GM12878 (cell line): ENCODE results near the gene TXLNB. TPM values are rescaled to one million over a fixed set of nuclear protein-coding genes. Genes with fewer than 3 reads are reported as not detected.

Experiments used
- ATAC-seq: fragments of 200-7000 bp; cut with Tn5 transposase; 3 replicates; pipeline ENCODE4 v1.9.1; 2020; ENCODE audit warnings: mild to moderate bottlenecking, moderate library complexity
- BruUV-seq: library from RNA; stranded (reverse); fragments of 400-500 nt; replicated peaks from 2 replicates; lab custom pipeline; 2021; lab: Mats Ljungman, UMichigan
- CTCF ChIA-PET: fragments of 300-600 bp; sonication (Branson Sonifier 250); formaldehyde crosslinking; extraction: SDS; loops from one replicate; lab custom pipeline; 2021; ENCODE audit warnings: inconsistent platforms; lab: Yijun Ruan, JAX
- POLR2A ChIA-PET: fragments of 350-600 bp; formaldehyde crosslinking; extraction: SDS; loops from one replicate; lab custom pipeline; 2021; ENCODE audit warnings: inconsistent platforms; lab: Charles Lee
- RAD21 ChIA-PET: fragments of 300-600 bp; sonication (Branson Sonifier 250); formaldehyde crosslinking; loops from one replicate; lab custom pipeline; 2023; ENCODE audit warnings: antibody characterized with exemption; ENCODE audit not compliant: unreplicated experiment; lab: Charles Lee
- SMC1A ChIA-PET: fragments of 300-600 bp; sonication (Branson Sonifier 250); formaldehyde crosslinking; loops from one replicate; lab custom pipeline; 2023; ENCODE audit not compliant: unreplicated experiment, uncharacterized antibody; lab: Charles Lee
- DNase-seq: peaks from one replicate; pipeline ENCODE4 v3.0.0-alpha.2; 2011; ENCODE audit warnings: low read depth, low spot score
- FAIRE-seq: peaks from 3 replicates; lab custom pipeline; 2011; peaks lifted over from hg19 to GRCh38; lab: Jason Lieb, UNC
- H2AFZ ChIP-seq: 2 replicates; pipeline ENCODE4 v1.6.0; 2011; ENCODE audit warnings: low read depth, low read length, control low read depth; ENCODE audit not compliant: control insufficient read depth
- H3K27ac ChIP-seq: 2 replicates; pipeline ENCODE4 v1.5.1; 2011; ENCODE audit warnings: control low read depth; ENCODE audit not compliant: control insufficient read depth, insufficient read depth
- H3K27me3 ChIP-seq, 2 experiments: replicated peaks in 1 of 2; 2 replicates each; pipeline versions ENCODE4 v1.6.0 to v1.6.1; 2011; ENCODE audit warnings: low read length in 1 of 2; ENCODE audit not compliant: control insufficient read depth in 2 of 2, insufficient read depth in 2 of 2
- H3K36me3 ChIP-seq, 2 experiments: 2 replicates each; pipeline ENCODE4 v1.5.1; 2011; ENCODE audit warnings: low read length in 1 of 2; ENCODE audit not compliant: control insufficient read depth in 2 of 2, insufficient read depth in 2 of 2
- H3K4me1 ChIP-seq: 2 replicates; pipeline ENCODE4 v1.6.1; 2011; ENCODE audit warnings: mild to moderate bottlenecking, low read length, moderate library complexity, mixed read lengths; ENCODE audit not compliant: control insufficient read depth, insufficient read depth
- H3K4me2 ChIP-seq: 2 replicates; pipeline ENCODE4 v1.6.0; 2011; ENCODE audit warnings: control low read depth; ENCODE audit not compliant: control insufficient read depth, insufficient read depth
- H3K4me3 ChIP-seq: fragments of 200-600 bp; sonication (generic); 2 replicates; pipeline ENCODE4 v1.5.1; 2016
- H3K79me2 ChIP-seq: 2 replicates; pipeline ENCODE4 v1.6.0; 2011; ENCODE audit warnings: low read length; ENCODE audit not compliant: control insufficient read depth, insufficient read depth
- H3K9ac ChIP-seq: 2 replicates; pipeline ENCODE4 v1.8.0; 2011; ENCODE audit warnings: low read length, control low read depth, mixed read lengths; ENCODE audit not compliant: control insufficient read depth, insufficient read depth
- H3K9me3 ChIP-seq: replicated peaks from 3 replicates; pipeline ENCODE4 v1.5.1; 2011; ENCODE audit warnings: mild to moderate bottlenecking, low read length; ENCODE audit not compliant: control insufficient read depth, insufficient read depth
- H4K20me1 ChIP-seq: 2 replicates; pipeline ENCODE4 v1.6.0; 2011; ENCODE audit not compliant: control insufficient read depth, insufficient read depth
- EGR1 ChIP-seq, 2 experiments: IDR thresholded peaks; 1 replicate in 1 of 2; 2 replicates in 1 of 2; pipeline ENCODE4 v1.6.1; 2011 to 2012; ENCODE audit warnings: low read depth in 2 of 2, low read length in 2 of 2, borderline replicate concordance in 1 of 2, mild to moderate bottlenecking in 1 of 2, moderate library complexity in 1 of 2
- KDM1A ChIP-seq: fragments of 200-600 bp; sonication (generic); IDR thresholded peaks from 2 replicates; pipeline ENCODE4 v1.6.1; 2016; ENCODE audit warnings: borderline replicate concordance
- NRF1 ChIP-seq: conservative IDR thresholded peaks from 2 replicates; pipeline ENCODE4 v1.6.1; 2011; ENCODE audit warnings: mild to moderate bottlenecking, low read depth, low read length, improper control_type of control experiment
- SIX5 ChIP-seq: IDR thresholded peaks from 2 replicates; pipeline ENCODE4 v1.6.1; 2011; ENCODE audit warnings: mild to moderate bottlenecking, low read depth, low read length, moderate library complexity; ENCODE audit not compliant: severe bottlenecking
- YY1 ChIP-seq: IDR thresholded peaks from 2 replicates; pipeline ENCODE4 v1.6.1; 2011; ENCODE audit warnings: low read depth, mild to moderate bottlenecking, low read length
- WGBS: methylation state at CpG from one replicate; pipeline ENCODE4 v1.1.6; 2016; ENCODE audit warnings: low lambda C conversion rate; ENCODE audit not compliant: insufficient replicate concordance, insufficient coverage; ENCODE audit errors: missing lambda C conversion rate; 5-methylcytosine and 5-hydroxymethylcytosine counted together
- in situ Hi-C: fragments of 300-500 bp; cut with MboI; formaldehyde crosslinking; loops from 9 replicates; pipeline ENCODE4 v1.14.3; 2018; ENCODE audit warnings: mixed read lengths
- intact Hi-C: fragments of 100-400 bp; cut with micrococcal nuclease; formaldehyde crosslinking; loops from one replicate; pipeline ENCODE4 v1.14.2; 2022; ENCODE audit not compliant: unreplicated experiment
- polyA plus RNA-seq, 11 experiments: library from polyadenylated mRNA; depleted of rRNA in 4 of 11; unstranded in 6 of 11; stranded (reverse) in 5 of 11; fragments of >200 nt; fragmentation: Nextera tagmentation in 4 of 11; fragmentation: Illumina TruSeq in 1 of 11; extraction: Ambion mirVana in 4 of 11; extraction: Trizol in 1 of 11; gene quantifications; 1 replicate in 1 of 11; 2 replicates in 10 of 11; pipeline versions ENCODE4 v1.2.1 to v1.2.3, GENCODE V29; 2011 to 2016; ENCODE audit warnings: inconsistent platforms in 2 of 11, missing spikeins in 2 of 11, low read depth in 1 of 11
- total RNA-seq, 4 experiments: library from RNA; depleted of rRNA in 3 of 4; stranded (reverse); fragments of >200 nt in 3 of 4; fragmentation: Illumina TruSeq in 1 of 4; extraction: Trizol in 1 of 4; gene quantifications; 2 replicates each; pipeline versions ENCODE4 v1.2.1 to v1.2.3, GENCODE V29; 2013 to 2021
- TF ChIP-seq, protein P1 (sequence below): fragments of 450-650 bp; IDR thresholded peaks from 2 replicates; pipeline ENCODE4 v1.6.1; 2017; ENCODE audit warnings: low read depth, mild to moderate bottlenecking, moderate library complexity

Gene TXLNB
- total and polyA plus RNA-seq, 10 of the 15 experiments (the other 5 are each of a cell fraction or from before 2014, with no cell fraction given): 0.07 to 1.3 (median 0.22) TPM; not detected in 1

DNA sequence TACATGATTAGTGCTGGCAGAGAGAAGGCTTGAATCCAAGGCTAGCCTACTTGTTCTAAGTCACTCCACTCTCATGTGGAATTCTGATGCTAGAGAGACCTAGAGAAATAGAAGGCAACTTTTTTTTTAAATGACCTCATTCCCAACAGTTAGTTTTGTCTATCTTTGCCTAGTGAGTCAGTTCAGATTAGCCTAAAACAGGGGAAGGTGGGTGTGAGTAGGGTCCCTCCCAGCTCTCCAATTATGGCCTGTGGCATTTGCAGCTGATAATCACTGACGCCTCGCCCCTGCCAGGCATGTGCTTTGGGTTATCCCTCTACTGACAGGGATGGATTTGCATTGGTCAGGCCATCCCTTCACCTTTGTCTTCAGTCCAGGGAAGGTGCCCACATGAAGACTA, 13.6 kb downstream of the TXLNB start:
- WGBS: 86% methylated on average over 2 of the region's 2 CpGs
- ATAC-seq (no peak), FAIRE-seq (no peak), DNase-seq (no peak)
- ChIA-PET RAD21 (interaction anchor here (1.9 kb wide), 1 partner anchor 59 kb away, joined by 6 read pairs; no protein-coding TSS in a partner anchor), CTCF (interaction anchor here (1.1 to 1.4 kb wide), 2 partner anchors 8 to 11 kb away, joined by 4 to 5 read pairs; no protein-coding TSS in a partner anchor), POLR2A (interaction anchor here (1.4 kb wide), 1 partner anchor 10 kb away, joined by 4 read pairs; no protein-coding TSS in a partner anchor), SMC1A (interaction anchor here (1.7 to 5.5 kb wide), 2 partner anchors 8 to 11 kb away, joined by 7 to 35 read pairs; no protein-coding TSS in a partner anchor)
- no peak overlapping the region for H3K4me3 ChIP-seq
- no peaks in the 10 kb centered on the region for H4K20me1 ChIP-seq
- no peak overlapping the region for H2AFZ ChIP-seq
- H3K79me2 ChIP-seq: no peaks in the 10 kb centered on the region
- H3K36me3 ChIP-seq: no peaks in the 10 kb centered on the region
- BruUV-seq: no TSS peak
- intact Hi-C loops (no loop called here), in situ Hi-C loops (no loop called here)
- H3K9ac ChIP-seq: no peak overlapping the region
- H3K27ac ChIP-seq: no peak overlapping the region
- H3K4me1 ChIP-seq: peaks cover 9% of the 10 kb centered on the region
- H3K27me3 ChIP-seq: no peaks in the 10 kb centered on the region
- TF ChIP-seq SIX5 (no peak), EGR1 (IDR thresholded peaks at IDR 0.05; ENCODE audit: borderline replicate concordance in 1 of 2, low read depth in 2 of 2, low read length in 2 of 2) (no peak), NRF1 (no peak), KDM1A (no peak), YY1 (no peak)
- TF ChIP-seq, protein P1, sequence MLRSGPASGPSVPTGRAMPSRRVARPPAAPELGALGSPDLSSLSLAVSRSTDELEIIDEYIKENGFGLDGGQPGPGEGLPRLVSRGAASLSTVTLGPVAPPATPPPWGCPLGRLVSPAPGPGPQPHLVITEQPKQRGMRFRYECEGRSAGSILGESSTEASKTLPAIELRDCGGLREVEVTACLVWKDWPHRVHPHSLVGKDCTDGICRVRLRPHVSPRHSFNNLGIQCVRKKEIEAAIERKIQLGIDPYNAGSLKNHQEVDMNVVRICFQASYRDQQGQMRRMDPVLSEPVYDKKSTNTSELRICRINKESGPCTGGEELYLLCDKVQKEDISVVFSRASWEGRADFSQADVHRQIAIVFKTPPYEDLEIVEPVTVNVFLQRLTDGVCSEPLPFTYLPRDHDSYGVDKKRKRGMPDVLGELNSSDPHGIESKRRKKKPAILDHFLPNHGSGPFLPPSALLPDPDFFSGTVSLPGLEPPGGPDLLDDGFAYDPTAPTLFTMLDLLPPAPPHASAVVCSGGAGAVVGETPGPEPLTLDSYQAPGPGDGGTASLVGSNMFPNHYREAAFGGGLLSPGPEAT: no peak
- H3K4me2 ChIP-seq: no peak overlapping the region
- H3K9me3 ChIP-seq: no peaks in the 10 kb centered on the region
